Body of pancreas (tissue), 4 donors: ENCODE results near the gene DCAF10. TPM values are rescaled to one million over a fixed set of nuclear protein-coding genes. Genes with fewer than 3 reads are reported as not detected.
"Not testable (repeated sequence)": the region's sequence is repeated elsewhere in the genome, so short reads cannot be mapped to it uniquely, and the experiment has no call there.

Experiments
- ATAC-seq: fragments of 150-250 bp; one replicate; pipeline ENCODE4 v1.9.1; 2016
- DNase-seq, 4 donors: peaks; one replicate each; pipeline ENCODE4 v3.0.0-alpha.2; 2019
- H3K27ac ChIP-seq, 4 donors: fragments of 200-600 bp; sonication (generic); 1 replicate in 3 of 4; 2 replicates in 1 of 4; pipeline versions ENCODE4 v1.5.1 to v1.6.1; 2016 to 2019; ENCODE audit warnings: mild to moderate bottlenecking in 1 of 4, mixed read lengths in 1 of 4, moderate library complexity in 1 of 4
- H3K27me3 ChIP-seq, 2 donors: fragments of 200-600 bp; sonication (generic); one replicate each; pipeline ENCODE4 v1.6.0; 2016; ENCODE audit warnings: mild to moderate bottlenecking in 1 of 2
- H3K36me3 ChIP-seq, 2 donors: fragments of 200-600 bp; sonication (generic); replicated peaks in 1 of 2; 2 replicates each; pipeline ENCODE4 v1.5.1; 2016; ENCODE audit warnings: low read depth in 2 of 2; ENCODE audit not compliant: insufficient read depth in 1 of 2
- H3K4me1 ChIP-seq: fragments of 200-600 bp; sonication (generic); one replicate; pipeline ENCODE4 v1.6.0; 2016
- H3K4me3 ChIP-seq, 2 donors: fragments of 200-600 bp; sonication (generic); 1 replicate in 1 of 2; 2 replicates in 1 of 2; pipeline ENCODE4 v1.5.1; 2016 to 2019
- H3K9me3 ChIP-seq, 3 donors: fragments of 200-600 bp; sonication (generic); 1 replicate in 2 of 3; 2 replicates in 1 of 3; pipeline ENCODE4 v1.5.1; 2016
- CTCF ChIP-seq, 7 experiments: fragments of 450-650 bp in 4 of 7; fragments of 200-600 bp in 3 of 7; sonication (generic) in 3 of 7; IDR thresholded peaks; one replicate each; pipeline ENCODE4 v1.5.1; 2016 to 2019; ENCODE audit warnings: antibody characterized with exemption in 7 of 7
- POLR2A ChIP-seq, 3 donors: fragments of 450-650 bp; IDR thresholded peaks; one replicate each; pipeline ENCODE4 v1.6.1; 2016; ENCODE audit warnings: antibody characterized with exemption in 3 of 3, mild to moderate bottlenecking in 2 of 3
- WGBS, 2 donors: methylation state at CpG; one replicate each; pipeline ENCODE4 v1.1.5; 2017; 5-methylcytosine and 5-hydroxymethylcytosine counted together
- intact Hi-C: fragments of 100-400 bp; cut with DNase I; formaldehyde crosslinking; loops from one replicate; pipeline ENCODE4 v1.15.1; 2023
- total RNA-seq, 2 donors: library from RNA; depleted of rRNA; stranded (reverse); fragments of >200 nt; gene quantifications; one replicate each; pipeline ENCODE4 v1.1.0, GENCODE V29; 2016

DCAF10 gene
- 10 to 100 TPM; 12.7 to 14.5 TPM for total RNA-seq

- WGBS, 2 donors = 1% methylated on average over 25 to 69 of the region's 72 CpGs
- TF ChIP-seq POLR2A (IDR thresholded peaks at IDR 0.05) = peak; percentile 33 to 83 (median 75)
- peak in 3 of 7 experiments; percentile 21 to 32 (median 31) for TF ChIP-seq CTCF (IDR thresholded peaks at IDR 0.05)
- Histone ChIP-seq H3K9me3 (no peaks in the 10 kb centered on the region), H3K36me3 (no peaks in the 10 kb centered on the region), H3K4me1 (peaks cover 27% of the 10 kb centered on the region), H3K27ac (peak within 1 kb of the TSS; percentile 73 to 94 (median 86)), H3K4me3 (peak within 1 kb of the TSS; percentile 81 to 93), H3K27me3 (no peaks in the 10 kb centered on the region)
- peak; percentile 84 to 87 (median 85) for DNase-seq
- ATAC-seq = peak; percentile 95
- intact Hi-C loops = no loop called here
These were observed at the start of gene DCAF10 for GRCh38 chr9:37800631-37801286. DCAF10 (plus strand) TSS chr9:37800797; CDS start chr9:37800867, 70 bp downstream.

- H3K36me3 ChIP-seq = no peaks in the 10 kb centered on the region
- intact Hi-C loops = no loop called here
- no peak for DNase-seq
- H3K27me3 ChIP-seq = no peaks in the 10 kb centered on the region
- TF ChIP-seq CTCF (IDR thresholded peaks at IDR 0.05) (no peak), POLR2A (IDR thresholded peaks at IDR 0.05) (no peak)
- ATAC-seq = no peak
- H3K9me3 ChIP-seq = no peaks in the 10 kb centered on the region
- 67% methylated on average over 6 of the region's 6 CpGs for WGBS, 2 donors
- no peak overlapping the region for H3K27ac ChIP-seq
- no peak overlapping the region for H3K4me3 ChIP-seq
- H3K4me1 ChIP-seq = peaks cover 12% of the 10 kb centered on the region
These were observed 49.4 kb upstream of the DCAF10 start for GRCh38 chr9:37751186-37751585.

- intact Hi-C loops, H3K9me3 ChIP-seq: not testable (repeated sequence)
These were observed 48.9 kb upstream of the DCAF10 start for GRCh38 chr9:37751704-37752103.

GRCh38 chr9:37752112-37752511, 48.5 kb upstream of the DCAF10 start:
- peaks cover 12% of the 10 kb centered on the region for H3K4me1 ChIP-seq
- intact Hi-C loops, H3K9me3 ChIP-seq, H3K27me3 ChIP-seq, H3K4me3 ChIP-seq, H3K27ac ChIP-seq, DNase-seq, ATAC-seq, H3K36me3 ChIP-seq: not testable (repeated sequence)
- 80 to 100% methylated on average over 2 to 3 of the region's 13 CpGs for WGBS, 2 donors

More at GRCh38 chr9:37751704-37752103, 48.9 kb upstream of the DCAF10 start:
- peaks cover 12% of the 10 kb centered on the region for H3K4me1 ChIP-seq
- DNase-seq, H3K36me3 ChIP-seq, H3K27me3 ChIP-seq, H3K27ac ChIP-seq, ATAC-seq, H3K4me3 ChIP-seq: not testable (repeated sequence)
- WGBS, 2 donors = 80 to 84% methylated on average over 5 to 24 of the region's 30 CpGs

GRCh38 chr9:37752642-37753488, 47.7 kb upstream of the DCAF10 start:
- H3K9me3 ChIP-seq = no peaks in the 10 kb centered on the region
- H3K4me3 ChIP-seq = no peak overlapping the region
- no peaks in the 10 kb centered on the region for H3K36me3 ChIP-seq
- WGBS, 2 donors = 84 to 85% methylated on average over 29 of the region's 29 CpGs
- TF ChIP-seq CTCF (IDR thresholded peaks at IDR 0.05) = no peak
- H3K4me1 ChIP-seq = peaks cover 12% of the 10 kb centered on the region
- H3K27ac ChIP-seq = peak overlapping the region in 3 of 4 donors; percentile 59 to 79 (median 74)
- no peaks in the 10 kb centered on the region for H3K27me3 ChIP-seq
- intact Hi-C loops = no loop called here
- ATAC-seq = no peak
- no peak for DNase-seq
